ENCODE measurements around the gene OR2T3.
"Not testable (repeated sequence)": the region's sequence is repeated elsewhere in the genome, so short reads cannot be mapped to it uniquely, and the experiment has no call there.

DNA sequence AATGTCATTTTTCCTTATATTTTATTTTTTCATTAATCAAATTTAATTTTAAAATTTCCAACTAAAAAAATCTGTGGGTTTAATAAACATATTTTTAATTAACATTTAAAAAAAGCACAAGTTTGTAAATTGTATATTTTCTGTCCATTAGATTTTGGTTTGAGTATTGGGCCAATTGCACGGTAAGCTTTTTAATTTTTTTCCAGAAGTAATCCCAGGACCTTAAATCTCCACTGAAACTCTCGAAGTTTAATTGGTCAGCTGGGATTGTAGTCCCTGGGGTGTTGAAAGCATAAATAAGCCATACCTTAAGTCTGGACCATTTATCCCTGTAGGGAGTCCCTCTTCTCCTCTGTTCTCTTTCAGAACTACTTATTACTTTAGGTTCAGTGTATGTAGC is 34.6 kb downstream of the OR2T3 start, which contains the start of gene OR2G6:
- TF ChIP-seq POLR2AphosphoS5, POLR2A (IDR thresholded peaks at IDR 0.05): not testable (repeated sequence)
